ENCODE measurements around the gene GRID1. TPM values are rescaled to one million over a fixed set of nuclear protein-coding genes. Genes with fewer than 3 reads are reported as not detected.

Gene GRID1
- total RNA-seq, 4 donors from 2014 or later = 0.35 to 10.7 (median 1.3) TPM

DNA sequence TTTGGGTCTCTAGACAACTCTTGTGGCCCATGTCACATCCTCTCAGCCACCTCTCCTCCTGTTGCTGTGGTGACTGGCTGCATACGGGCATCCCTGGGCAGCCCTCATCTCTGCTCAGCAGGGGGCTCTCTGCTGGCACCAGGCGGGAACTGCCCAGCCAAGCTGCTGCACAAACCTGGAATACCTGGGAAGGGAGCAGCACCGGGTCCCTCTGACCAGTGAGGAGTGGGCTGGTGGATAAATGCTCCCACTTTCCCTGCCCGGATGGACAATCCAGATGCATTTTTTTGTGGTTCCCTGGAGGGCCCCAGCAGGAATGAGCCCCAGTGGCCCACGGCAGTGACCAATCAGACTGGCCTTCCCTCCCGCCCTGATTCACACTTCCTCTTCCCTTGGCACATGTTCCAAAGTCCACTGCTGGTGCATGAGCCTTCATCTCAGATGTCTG lies 21.9 kb downstream of the GRID1 start:
- Histone ChIP-seq H3K27me3 (no peaks in the 10 kb centered on the region), H3K4me1 (no peaks in the 10 kb centered on the region)
- peak in 1 of 3 donors; percentile 48 for DNase-seq

DNA sequence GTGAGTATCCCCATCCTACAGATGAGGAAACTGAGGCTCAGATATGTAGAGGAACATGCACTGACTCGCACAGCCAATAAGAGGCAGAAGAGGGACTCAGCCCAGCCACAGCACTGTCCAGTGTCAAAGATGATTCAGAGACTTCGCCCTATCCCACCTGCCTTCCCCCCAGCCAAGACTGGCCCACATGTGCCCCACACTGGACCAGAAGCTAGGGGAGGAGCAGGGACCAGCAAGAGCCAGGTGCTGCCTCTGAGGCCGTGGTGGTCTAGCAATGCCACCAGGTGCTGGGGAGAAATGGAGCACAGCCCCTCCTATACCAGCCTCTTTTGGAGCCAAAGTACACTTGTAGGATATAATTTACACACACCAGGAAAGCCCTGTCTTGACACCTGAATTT lies 22.3 kb downstream of the GRID1 start:
- TF ChIP-seq, protein P1, sequence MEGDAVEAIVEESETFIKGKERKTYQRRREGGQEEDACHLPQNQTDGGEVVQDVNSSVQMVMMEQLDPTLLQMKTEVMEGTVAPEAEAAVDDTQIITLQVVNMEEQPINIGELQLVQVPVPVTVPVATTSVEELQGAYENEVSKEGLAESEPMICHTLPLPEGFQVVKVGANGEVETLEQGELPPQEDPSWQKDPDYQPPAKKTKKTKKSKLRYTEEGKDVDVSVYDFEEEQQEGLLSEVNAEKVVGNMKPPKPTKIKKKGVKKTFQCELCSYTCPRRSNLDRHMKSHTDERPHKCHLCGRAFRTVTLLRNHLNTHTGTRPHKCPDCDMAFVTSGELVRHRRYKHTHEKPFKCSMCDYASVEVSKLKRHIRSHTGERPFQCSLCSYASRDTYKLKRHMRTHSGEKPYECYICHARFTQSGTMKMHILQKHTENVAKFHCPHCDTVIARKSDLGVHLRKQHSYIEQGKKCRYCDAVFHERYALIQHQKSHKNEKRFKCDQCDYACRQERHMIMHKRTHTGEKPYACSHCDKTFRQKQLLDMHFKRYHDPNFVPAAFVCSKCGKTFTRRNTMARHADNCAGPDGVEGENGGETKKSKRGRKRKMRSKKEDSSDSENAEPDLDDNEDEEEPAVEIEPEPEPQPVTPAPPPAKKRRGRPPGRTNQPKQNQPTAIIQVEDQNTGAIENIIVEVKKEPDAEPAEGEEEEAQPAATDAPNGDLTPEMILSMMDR (IDR thresholded peaks at IDR 0.05) = no peak
- TF ChIP-seq POLR2A (IDR thresholded peaks at IDR 0.05) = no peak
- Histone ChIP-seq H3K9me3 (no peaks in the 10 kb centered on the region), H3K4me1 (no peaks in the 10 kb centered on the region), H3K27me3 (no peaks in the 10 kb centered on the region), H3K27ac (no peak overlapping the region), H3K4me3 (no peak overlapping the region), H3K36me3 (no peaks in the 10 kb centered on the region)
- DNase-seq = no peak

More for the DNA sequence above, 21.9 kb downstream of the GRID1 start:
- Histone ChIP-seq H3K9me3 (no peaks in the 10 kb centered on the region), H3K36me3 (no peaks in the 10 kb centered on the region), H3K4me3 (no peak overlapping the region), H3K27ac (no peak overlapping the region)
- TF ChIP-seq POLR2A (IDR thresholded peaks at IDR 0.05) = no peak
- TF ChIP-seq, protein P1 (IDR thresholded peaks at IDR 0.05) = no peak

DNA sequence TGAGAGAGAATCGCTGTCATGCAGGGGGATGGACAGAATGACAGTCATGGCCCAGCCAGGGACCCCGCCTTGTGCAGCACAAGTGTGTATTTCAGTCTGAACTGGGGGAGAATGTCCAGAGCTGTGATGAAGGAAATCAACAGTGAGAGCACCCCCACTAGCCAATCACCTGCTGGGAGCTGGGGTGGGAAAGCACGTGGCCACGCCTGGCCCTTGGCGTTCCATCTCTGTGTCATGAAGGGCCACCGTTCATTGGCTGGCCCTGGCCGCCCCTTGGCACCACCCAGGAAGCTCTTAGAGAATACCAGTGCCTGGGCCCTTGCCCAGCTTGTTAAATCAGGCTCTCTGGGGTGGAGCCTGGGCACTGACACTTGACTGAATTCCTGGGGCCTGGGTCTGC lies 22.8 kb downstream of the GRID1 start:
- no peaks in the 10 kb centered on the region for H3K36me3 ChIP-seq
- no peak for DNase-seq
- no peak overlapping the region for H3K4me3 ChIP-seq
- no peak overlapping the region for H3K27ac ChIP-seq
- H3K4me1 ChIP-seq = no peaks in the 10 kb centered on the region
- no peaks in the 10 kb centered on the region for H3K9me3 ChIP-seq
- TF ChIP-seq, protein P1 (IDR thresholded peaks at IDR 0.05) = no peak
- no peak for TF ChIP-seq POLR2A (IDR thresholded peaks at IDR 0.05)
- H3K27me3 ChIP-seq = no peaks in the 10 kb centered on the region

DNA sequence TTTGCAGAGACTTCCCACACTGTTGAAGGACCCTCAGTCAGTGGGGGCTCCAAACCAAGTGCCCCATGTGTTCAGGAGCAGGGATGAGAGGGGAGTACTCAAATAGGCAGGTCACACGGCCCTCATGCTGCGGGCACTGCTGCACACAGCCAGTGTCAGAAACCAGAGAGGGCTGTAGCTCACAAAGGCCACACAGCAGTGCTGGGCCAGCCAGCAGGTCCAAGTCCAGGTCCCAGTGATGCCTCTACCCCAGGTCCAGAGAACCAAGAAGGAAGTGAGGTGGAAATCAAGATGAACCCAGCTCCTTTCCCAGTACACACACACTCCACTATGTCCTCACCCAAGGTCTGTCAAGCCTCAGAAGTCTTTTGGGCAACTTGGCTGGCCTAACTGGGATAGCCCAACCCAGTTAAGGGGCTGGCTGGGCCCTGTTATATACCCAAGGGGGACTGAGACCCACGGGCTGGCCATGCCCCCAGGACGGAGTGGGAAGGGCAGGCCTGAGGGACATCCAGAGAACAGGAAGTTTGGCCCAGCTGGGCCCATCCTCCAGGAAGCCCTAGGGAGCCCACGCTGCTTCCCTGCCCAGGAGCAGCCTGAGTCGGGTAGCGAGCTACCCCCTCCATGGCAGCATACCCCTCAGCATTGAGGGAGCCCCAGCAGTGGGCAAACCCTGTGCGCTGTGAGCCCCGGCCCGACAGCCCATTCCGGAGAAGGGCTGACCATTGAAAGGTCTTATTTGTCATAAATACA lies 24.3 kb downstream of the GRID1 start:
- no peaks in the 10 kb centered on the region for H3K4me1 ChIP-seq
- no peaks in the 10 kb centered on the region for H3K9me3 ChIP-seq
- no peak for DNase-seq
- no peak overlapping the region for H3K4me3 ChIP-seq
- H3K27me3 ChIP-seq = no peaks in the 10 kb centered on the region
- TF ChIP-seq, protein P1 (IDR thresholded peaks at IDR 0.05) = no peak
- TF ChIP-seq POLR2A (IDR thresholded peaks at IDR 0.05) = no peak
- H3K36me3 ChIP-seq = no peaks in the 10 kb centered on the region
- no peak overlapping the region for H3K27ac ChIP-seq

DNA sequence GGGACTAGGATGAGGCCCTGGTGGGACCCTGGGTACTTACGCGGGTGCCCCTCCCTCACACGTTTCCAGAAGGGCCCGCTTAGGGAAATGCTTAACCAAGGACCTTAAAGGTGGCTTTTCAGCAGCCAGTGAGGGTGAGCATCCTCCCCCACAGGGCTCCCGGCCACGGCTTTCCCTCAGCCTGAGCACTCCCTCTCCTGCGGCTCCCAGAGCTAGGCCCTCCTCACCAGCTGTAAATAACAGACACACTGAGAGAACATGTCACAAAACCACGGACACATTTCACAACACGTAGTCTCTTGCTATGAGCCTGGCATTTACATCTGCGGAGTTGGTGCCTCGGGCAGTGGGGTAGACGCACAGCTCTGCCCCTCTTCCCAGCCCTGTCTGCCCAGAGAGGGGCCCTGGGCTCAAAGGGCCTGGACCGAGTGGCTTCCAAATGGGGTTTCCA lies 25.2 kb downstream of the GRID1 start:
- Histone ChIP-seq H3K27ac (no peak overlapping the region), H3K9me3 (no peaks in the 10 kb centered on the region), H3K4me1 (no peaks in the 10 kb centered on the region), H3K4me3 (no peak overlapping the region), H3K27me3 (no peaks in the 10 kb centered on the region), H3K36me3 (no peaks in the 10 kb centered on the region)
- DNase-seq = no peak
- TF ChIP-seq, protein P1 (IDR thresholded peaks at IDR 0.05) = no peak
- TF ChIP-seq POLR2A (IDR thresholded peaks at IDR 0.05) = no peak

All from Peyer's patch (tissue), 4 donors.